Choroid plexus epithelial cell (primary cell): ENCODE measurements around the gene PSMG3.

ENCODE experiments used
- DNase-seq: peaks from one replicate; pipeline ENCODE4 v3.0.0-alpha.2; 2010; ENCODE audit warnings: low read depth
- H3K4me3 ChIP-seq: 2 replicates; pipeline ENCODE4 v1.5.1; 2011; ENCODE audit warnings: low read depth, mild to moderate bottlenecking, control low read depth, low read length, moderate library complexity
- TF ChIP-seq, protein P1 (sequence below): conservative IDR thresholded peaks from 2 replicates; pipeline ENCODE4 v1.5.1; 2011; ENCODE audit warnings: low read depth, mild to moderate bottlenecking, control low read depth, inconsistent platforms, low read length, moderate library complexity

PSMG3 gene

GRCh38 chr7:1563981-1564602 lies 5.7 kb downstream of the PSMG3 start:
- no peak overlapping the region for H3K4me3 ChIP-seq
- TF ChIP-seq, protein P1, sequence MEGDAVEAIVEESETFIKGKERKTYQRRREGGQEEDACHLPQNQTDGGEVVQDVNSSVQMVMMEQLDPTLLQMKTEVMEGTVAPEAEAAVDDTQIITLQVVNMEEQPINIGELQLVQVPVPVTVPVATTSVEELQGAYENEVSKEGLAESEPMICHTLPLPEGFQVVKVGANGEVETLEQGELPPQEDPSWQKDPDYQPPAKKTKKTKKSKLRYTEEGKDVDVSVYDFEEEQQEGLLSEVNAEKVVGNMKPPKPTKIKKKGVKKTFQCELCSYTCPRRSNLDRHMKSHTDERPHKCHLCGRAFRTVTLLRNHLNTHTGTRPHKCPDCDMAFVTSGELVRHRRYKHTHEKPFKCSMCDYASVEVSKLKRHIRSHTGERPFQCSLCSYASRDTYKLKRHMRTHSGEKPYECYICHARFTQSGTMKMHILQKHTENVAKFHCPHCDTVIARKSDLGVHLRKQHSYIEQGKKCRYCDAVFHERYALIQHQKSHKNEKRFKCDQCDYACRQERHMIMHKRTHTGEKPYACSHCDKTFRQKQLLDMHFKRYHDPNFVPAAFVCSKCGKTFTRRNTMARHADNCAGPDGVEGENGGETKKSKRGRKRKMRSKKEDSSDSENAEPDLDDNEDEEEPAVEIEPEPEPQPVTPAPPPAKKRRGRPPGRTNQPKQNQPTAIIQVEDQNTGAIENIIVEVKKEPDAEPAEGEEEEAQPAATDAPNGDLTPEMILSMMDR = no peak
- no peak for DNase-seq

GRCh38 chr7:1562597-1563051 lies 7.2 kb downstream of the PSMG3 start:
- DNase-seq = no peak
- TF ChIP-seq, protein P1 = no peak
- H3K4me3 ChIP-seq = no peak overlapping the region

DNA sequence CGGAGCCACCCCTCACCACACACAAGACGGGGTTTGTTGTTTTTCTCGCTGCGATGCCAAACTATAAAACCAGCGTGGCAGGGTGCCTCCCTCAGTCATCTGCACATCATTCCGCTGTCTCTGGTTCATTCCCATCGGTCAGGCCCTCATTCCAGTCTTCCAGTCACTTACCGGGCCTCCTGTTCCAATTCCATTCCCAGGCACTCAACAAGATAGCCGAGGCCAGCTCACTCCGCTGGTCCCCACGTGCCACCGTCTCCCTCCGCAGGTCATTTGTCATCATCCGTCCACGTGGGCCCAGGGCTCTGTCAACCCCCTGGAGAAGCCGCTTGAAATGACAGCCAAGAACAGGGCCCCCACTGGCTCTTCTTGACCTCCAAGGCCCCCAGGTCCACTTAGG lies 7.7 kb downstream of the PSMG3 start:
- DNase-seq = no peak
- TF ChIP-seq, protein P1 = no peak
- H3K4me3 ChIP-seq = no peak overlapping the region

DNA sequence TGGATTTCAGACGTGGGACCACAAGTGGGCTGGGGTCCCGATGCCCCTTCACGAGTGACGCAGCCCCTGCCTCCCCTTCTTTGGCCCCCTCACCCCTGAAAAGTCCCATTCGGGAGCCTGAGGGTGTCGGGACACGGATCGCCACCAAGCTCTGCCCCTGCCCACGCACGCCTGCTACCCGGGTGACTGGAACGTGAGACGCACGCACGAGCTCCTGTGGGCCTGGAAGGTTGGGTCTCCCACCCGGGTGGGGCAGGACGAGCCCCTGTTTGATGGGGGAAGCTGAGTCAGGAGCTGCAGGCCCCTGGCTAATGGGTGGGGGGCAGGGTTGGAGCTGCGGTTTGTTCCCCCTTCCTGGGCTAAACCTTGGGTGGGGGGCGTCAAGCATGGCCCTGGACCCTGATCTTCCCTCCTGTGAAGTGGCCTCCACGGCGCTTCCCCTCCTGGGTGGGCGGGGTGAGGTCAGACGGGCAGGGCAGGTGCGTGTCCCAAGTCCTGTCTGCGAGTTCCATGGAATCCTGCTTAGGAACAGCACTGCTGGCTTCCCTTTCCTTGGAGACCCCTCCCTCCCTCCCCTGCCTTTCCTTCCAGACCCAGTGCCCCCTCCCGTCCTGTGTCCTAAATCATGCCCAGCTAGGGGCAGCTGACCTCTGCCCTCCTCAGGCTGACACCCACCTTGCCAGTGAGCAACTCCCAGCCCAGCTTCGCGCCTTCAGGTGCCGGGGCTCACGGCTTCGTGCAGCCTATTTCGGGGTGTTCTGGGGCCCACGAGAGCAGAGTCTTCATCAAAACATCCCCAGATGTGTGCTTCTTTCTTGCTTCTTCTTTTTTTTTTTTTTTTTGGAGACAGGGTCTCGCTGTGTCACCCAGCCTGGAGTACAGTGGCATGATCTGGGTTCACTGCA lies 8.5 kb downstream of the PSMG3 start:
- DNase-seq = no peak
- no peak overlapping the region for H3K4me3 ChIP-seq
- TF ChIP-seq, protein P1 = no peak

- TF ChIP-seq, protein P1 = no peak
- no peak overlapping the region for H3K4me3 ChIP-seq
- DNase-seq = no peak
These were observed 9.2 kb downstream of the PSMG3 start for GRCh38 chr7:1560620-1561031.

GRCh38 chr7:1559626-1560590 lies 9.9 kb downstream of the PSMG3 start:
- TF ChIP-seq, protein P1 = no peak
- DNase-seq = no peak
- H3K4me3 ChIP-seq = no peak overlapping the region
